GM12801 (cell line): Measurements from ENCODE around the gene LASP1NB.

Experiments
- TF ChIP-seq, protein P1 (sequence below): IDR thresholded peaks from one replicate; pipeline ENCODE4 v1.5.1; 2011; ENCODE audit warnings: control low read depth; ENCODE audit not compliant: insufficient read length; ENCODE audit errors: extremely low read depth

Gene LASP1NB

DNA sequence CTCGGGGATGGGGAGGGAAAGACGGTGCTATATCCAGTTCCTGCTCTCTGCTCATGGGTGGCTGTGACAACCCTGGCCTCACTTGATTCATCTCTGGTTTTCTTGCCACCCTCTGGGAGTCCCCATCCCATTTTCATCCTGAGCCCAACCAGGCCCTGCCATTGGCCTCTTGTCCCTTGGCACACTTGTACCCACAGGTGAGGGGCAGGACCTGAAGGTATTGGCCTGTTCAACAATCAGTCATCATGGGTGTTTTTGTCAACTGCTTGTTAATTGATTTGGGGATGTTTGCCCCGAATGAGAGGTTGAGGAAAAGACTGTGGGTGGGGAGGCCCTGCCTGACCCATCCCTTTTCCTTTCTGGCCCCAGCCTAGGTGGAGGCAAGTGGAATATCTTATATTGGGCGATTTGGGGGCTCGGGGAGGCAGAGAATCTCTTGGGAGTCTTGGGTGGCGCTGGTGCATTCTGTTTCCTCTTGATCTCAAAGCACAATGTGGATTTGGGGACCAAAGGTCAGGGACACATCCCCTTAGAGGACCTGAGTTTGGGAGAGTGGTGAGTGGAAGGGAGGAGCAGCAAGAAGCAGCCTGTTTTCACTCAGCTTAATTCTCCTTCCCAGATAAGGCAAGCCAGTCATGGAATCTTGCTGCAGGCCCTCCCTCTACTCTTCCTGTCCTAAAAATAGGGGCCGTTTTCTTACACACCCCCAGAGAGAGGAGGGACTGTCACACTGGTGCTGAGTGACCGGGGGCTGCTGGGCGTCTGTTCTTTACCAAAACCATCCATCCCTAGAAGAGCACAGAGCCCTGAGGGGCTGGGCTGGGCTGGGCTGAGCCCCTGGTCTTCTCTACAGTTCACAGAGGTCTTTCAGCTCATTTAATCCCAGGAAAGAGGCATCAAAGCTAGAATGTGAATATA, 4.8 kb upstream of the LASP1NB start:
- TF ChIP-seq, protein P1, sequence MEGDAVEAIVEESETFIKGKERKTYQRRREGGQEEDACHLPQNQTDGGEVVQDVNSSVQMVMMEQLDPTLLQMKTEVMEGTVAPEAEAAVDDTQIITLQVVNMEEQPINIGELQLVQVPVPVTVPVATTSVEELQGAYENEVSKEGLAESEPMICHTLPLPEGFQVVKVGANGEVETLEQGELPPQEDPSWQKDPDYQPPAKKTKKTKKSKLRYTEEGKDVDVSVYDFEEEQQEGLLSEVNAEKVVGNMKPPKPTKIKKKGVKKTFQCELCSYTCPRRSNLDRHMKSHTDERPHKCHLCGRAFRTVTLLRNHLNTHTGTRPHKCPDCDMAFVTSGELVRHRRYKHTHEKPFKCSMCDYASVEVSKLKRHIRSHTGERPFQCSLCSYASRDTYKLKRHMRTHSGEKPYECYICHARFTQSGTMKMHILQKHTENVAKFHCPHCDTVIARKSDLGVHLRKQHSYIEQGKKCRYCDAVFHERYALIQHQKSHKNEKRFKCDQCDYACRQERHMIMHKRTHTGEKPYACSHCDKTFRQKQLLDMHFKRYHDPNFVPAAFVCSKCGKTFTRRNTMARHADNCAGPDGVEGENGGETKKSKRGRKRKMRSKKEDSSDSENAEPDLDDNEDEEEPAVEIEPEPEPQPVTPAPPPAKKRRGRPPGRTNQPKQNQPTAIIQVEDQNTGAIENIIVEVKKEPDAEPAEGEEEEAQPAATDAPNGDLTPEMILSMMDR, result no peak

DNA sequence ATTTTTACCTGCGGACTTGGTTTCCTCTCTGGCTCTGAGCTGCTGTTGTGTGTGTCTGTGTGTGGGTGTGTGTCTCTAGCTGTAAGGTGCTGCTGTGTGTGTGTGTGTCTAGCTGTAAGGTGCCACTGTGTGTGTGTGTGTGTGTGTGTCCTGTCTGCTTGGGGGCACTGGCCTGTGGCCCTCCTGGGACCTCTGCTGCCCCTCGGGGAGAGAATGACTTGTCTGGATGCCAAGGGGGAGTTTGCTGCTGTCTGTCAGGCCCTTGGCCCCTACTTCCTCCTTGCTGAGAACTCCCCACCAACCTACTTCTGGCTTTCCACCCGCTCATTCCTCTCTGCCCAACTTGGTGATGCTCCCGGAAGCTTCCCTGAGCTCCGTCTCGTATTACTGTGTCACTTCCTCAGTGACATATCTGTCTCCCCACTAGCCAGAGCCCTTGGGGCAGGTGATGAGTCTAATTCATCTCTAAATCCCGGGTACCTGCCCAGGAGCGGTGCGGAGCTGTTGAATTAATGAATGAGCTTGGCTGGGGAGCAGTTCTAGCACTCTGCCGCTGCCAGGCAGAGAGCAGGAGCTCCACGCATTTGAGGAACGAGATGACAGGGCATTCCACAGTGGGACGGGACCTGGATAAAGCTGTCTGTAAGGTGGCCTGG, 3.5 kb upstream of the LASP1NB start:
- TF ChIP-seq, protein P1, result no peak

DNA sequence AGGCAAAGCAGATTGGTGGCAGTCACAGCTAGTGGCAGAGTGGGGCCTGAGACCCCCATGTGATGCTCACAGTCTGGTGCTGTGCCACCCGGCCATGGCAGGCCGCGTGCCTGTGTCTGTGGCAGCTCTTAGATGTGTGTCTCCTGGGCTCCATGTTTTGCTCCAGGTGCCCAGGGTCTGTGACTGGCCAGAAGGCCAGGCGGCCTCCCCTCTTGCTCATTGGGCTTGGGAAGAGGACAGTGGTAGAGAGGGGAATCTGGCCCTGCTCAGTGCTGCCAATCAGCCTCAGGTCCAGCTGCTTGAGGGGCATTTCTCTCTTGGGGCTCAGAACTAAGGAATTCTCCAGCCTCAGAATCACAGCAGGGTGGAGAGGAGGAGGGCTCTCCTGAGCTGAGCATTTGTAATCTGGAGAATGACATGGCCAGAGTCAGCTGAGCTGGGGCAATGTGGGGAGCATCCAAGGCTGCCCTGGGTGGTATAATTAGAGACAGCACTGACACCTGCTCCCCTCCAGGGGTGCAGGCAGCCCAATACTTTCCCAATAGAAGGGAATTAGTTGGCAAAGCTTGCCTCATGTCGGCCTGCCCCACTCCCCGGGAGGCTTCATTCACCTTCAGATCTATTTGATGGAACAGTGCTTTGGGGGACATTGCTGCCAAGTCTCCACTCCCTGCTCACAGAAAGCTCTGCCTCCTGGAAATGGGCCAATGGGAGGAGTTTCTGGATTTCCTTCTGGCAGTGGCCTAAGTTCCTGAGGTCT, 2.7 kb upstream of the LASP1NB start:
- TF ChIP-seq, protein P1, result no peak

DNA sequence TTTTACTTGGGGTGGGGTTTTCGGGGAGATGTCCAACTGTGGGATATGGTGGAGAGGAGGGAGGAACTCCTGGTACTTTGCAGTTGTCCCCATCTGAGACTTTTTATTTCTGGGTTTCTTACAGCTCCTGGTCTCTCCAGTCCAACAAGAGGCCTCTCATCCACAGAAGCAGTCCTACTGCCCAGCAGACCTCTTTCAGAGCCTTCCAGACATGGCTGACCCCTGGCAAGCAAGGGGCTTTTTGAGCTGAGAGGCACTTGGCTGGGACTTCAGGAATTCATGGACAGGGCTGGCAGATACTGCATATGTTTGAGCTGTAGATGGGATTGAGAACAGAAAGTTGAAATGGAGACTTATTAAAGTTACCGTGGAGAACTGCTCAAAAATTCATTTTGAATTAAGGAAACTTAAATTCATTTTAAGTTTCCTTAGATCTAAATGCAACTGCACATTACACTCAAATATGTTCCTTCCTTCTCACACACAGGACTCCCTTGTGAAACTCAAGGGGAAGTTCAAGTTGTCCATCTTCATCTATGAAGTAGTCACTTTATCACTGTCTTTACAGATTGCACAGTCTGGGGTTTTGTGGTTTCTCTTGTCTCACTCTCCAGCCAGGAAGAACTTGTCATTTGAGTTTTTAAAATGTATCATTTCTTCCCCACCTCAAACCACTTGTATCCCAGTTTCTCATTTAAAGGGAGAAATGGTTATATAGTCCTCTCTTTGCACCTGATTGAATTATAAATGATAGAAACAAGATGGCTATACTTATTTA, 1.1 kb downstream of the LASP1NB start:
- TF ChIP-seq, protein P1, result no peak

DNA sequence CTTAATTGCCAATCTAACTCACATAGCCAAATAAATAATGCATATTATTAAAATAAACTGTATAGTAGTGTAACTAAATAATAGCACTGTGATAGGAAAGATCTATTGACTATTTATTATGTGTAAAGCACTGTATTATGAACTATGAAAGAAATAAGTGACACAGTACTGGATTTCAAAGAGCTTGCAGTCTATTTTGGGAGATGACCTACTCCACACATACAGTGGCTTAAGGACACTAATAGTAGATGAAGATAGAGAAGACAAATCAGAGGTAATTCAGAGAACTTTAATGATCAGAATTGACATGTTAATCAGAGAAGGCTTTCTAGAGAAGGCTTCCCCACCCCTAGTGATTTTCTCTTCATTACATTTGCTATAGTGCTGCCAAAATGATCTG, 14.6 kb downstream of the LASP1NB start:
- TF ChIP-seq, protein P1, result no peak

DNA sequence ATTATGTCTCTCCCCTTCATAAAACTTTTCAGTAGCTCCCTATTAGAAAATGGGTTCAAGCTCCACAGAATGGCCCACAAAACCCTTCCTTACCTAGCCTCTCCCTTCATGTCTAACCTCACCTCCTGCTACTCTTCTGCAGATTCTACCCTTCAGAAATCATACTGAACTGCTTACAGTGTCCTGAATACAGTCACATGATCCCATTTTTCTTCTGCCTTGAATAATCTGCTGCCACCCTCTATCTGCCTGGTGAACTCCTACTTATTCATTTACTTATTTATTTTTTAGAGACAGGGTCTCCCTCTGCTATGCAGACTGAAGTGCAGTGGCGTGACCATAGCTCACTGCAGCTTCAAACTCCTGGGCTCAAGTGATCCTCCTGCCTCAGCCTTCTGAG, 15.0 kb downstream of the LASP1NB start:
- TF ChIP-seq, protein P1, result no peak
